NOMO-1 treated with dmso at 0.1 percent for 144 hours (cell line): ENCODE measurements around the gene MTX1.
"Not testable (repeated sequence)": the region's sequence is repeated elsewhere in the genome, so short reads cannot be mapped to it uniquely, and the experiment has no call there.

ENCODE experiments used
- DNase-seq: peaks from one replicate; lab custom pipeline; 2025; ENCODE audit not compliant: unreplicated experiment; lab: John Stamatoyannopoulos, UW

MTX1 gene

GRCh38 chr1:155208541-155209311 is at the start of gene MTX1:
MTX1 (plus strand) TSS chr1:155208695; CDS start chr1:155208805, 110 bp downstream.
- DNase-seq = peak; percentile 62

GRCh38 chr1:155158991-155159390 is 49.5 kb upstream of the MTX1 start:
- no peak for DNase-seq

- no peak for DNase-seq
These were observed 48.4 kb upstream of the MTX1 start for GRCh38 chr1:155160128-155160527.

- not testable (repeated sequence) for DNase-seq
These were observed 45.9 kb upstream of the MTX1 start for GRCh38 chr1:155162631-155163030.

GRCh38 chr1:155163785-155164184 is 44.7 kb upstream of the MTX1 start:
- DNase-seq = not testable (repeated sequence)

GRCh38 chr1:155164625-155165024 is 43.9 kb upstream of the MTX1 start:
- DNase-seq = not testable (repeated sequence)

- no peak for DNase-seq
These were observed 42.4 kb upstream of the MTX1 start for GRCh38 chr1:155166051-155166470.

- DNase-seq = no peak
These were observed 41.9 kb upstream of the MTX1 start for GRCh38 chr1:155166471-155167165.

- DNase-seq = peak; percentile 80
These were observed 41.1 kb upstream of the MTX1 start for GRCh38 chr1:155167166-155168104.

- DNase-seq = not testable (repeated sequence)
These were observed 40.4 kb upstream of the MTX1 start for GRCh38 chr1:155168105-155168445.

- no peak for DNase-seq
These were observed 39.9 kb upstream of the MTX1 start for GRCh38 chr1:155168456-155169210.

GRCh38 chr1:155169541-155169940 is 39.0 kb upstream of the MTX1 start:
- no peak for DNase-seq

GRCh38 chr1:155170101-155170785 is 38.3 kb upstream of the MTX1 start:
- no peak for DNase-seq

GRCh38 chr1:155170806-155171205 is 37.7 kb upstream of the MTX1 start:
- no peak for DNase-seq

- DNase-seq = no peak
These were observed 36.4 kb upstream of the MTX1 start for GRCh38 chr1:155171836-155172731.

GRCh38 chr1:155172732-155173477 is 35.6 kb upstream of the MTX1 start, which contains the start of gene KRTCAP2:
KRTCAP2 (minus strand) TSS chr1:155173304; CDS start chr1:155173224, 80 bp downstream.
- DNase-seq = peak; percentile 81

- DNase-seq = no peak
These were observed 34.8 kb upstream of the MTX1 start, which contains the start of gene TRIM46 for GRCh38 chr1:155173478-155174323. TRIM46 (plus strand) TSS chr1:155173849; CDS start chr1:155173967, 118 bp downstream.
